Tibial nerve (tissue), 4 donors: ENCODE data around the gene SPTB.

Experiments used
- EP300 ChIP-seq, 2 donors: sonication (generic); formaldehyde crosslinking; IDR thresholded peaks; one replicate each; pipeline ENCODE4 v1.6.1; 2017; ENCODE audit warnings: antibody characterized with exemption in 2 of 2, mild to moderate bottlenecking in 1 of 2
- POLR2A ChIP-seq, 2 donors: fragments of 450-650 bp; IDR thresholded peaks; one replicate each; pipeline ENCODE4 v1.6.1; 2017; ENCODE audit warnings: antibody characterized with exemption in 2 of 2, mild to moderate bottlenecking in 2 of 2, moderate library complexity in 2 of 2
- TF ChIP-seq, protein P1 (sequence below), 5 experiments: fragments of 200-600 bp in 3 of 5; fragments of 450-650 bp in 2 of 5; sonication (generic) in 3 of 5; IDR thresholded peaks; one replicate each; pipeline ENCODE4 v1.5.1; 2016 to 2019; ENCODE audit warnings: antibody characterized with exemption in 5 of 5, mild to moderate bottlenecking in 3 of 5, moderate library complexity in 2 of 5

DNA sequence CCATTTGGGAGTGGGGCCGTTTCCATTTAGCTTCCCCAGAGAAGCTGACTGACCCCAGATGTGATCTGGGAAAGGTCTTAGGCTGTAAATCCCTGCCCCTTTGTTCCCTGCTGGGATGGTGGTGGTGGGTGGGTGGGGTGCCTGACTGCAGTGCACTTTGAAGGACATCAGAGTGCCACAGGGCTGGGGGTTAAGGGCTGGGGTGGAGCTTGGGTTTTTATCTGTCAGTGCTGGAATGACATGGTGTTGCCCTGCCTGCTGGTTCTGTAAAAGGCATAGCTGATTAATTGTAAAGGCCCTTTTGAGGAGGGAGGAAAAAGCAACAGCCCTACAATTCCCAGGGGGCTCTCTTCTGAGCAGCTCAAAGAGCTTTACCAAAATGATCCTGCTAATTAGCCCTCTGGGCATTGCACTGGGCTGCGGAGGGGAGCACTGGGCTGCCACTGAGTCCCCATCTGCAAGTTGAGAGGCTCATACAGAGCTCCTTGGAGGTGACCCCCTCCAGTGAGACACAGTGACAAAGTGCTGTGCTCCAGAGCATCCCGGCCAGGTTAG, 154.4 kb downstream of the SPTB start:
- TF ChIP-seq, protein P1, sequence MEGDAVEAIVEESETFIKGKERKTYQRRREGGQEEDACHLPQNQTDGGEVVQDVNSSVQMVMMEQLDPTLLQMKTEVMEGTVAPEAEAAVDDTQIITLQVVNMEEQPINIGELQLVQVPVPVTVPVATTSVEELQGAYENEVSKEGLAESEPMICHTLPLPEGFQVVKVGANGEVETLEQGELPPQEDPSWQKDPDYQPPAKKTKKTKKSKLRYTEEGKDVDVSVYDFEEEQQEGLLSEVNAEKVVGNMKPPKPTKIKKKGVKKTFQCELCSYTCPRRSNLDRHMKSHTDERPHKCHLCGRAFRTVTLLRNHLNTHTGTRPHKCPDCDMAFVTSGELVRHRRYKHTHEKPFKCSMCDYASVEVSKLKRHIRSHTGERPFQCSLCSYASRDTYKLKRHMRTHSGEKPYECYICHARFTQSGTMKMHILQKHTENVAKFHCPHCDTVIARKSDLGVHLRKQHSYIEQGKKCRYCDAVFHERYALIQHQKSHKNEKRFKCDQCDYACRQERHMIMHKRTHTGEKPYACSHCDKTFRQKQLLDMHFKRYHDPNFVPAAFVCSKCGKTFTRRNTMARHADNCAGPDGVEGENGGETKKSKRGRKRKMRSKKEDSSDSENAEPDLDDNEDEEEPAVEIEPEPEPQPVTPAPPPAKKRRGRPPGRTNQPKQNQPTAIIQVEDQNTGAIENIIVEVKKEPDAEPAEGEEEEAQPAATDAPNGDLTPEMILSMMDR (IDR thresholded peaks at IDR 0.05) = no peak
- TF ChIP-seq EP300 (IDR thresholded peaks at IDR 0.05) (no peak), POLR2A (IDR thresholded peaks at IDR 0.05) (no peak)
